Stimulated activated CD4-positive, alpha-beta T cell treated with anti-CD3 and anti-CD28 coated beads, Interleukin-2, amount 100 ng/mL, for 4 hours (primary cell): ENCODE results near the gene JMJD6.
"Not testable (repeated sequence)": the region's sequence is repeated elsewhere in the genome, so short reads cannot be mapped to it uniquely, and the experiment has no call there.

Source experiments
- DNase-seq: peaks from one replicate; pipeline ENCODE4 v3.0.0-alpha.2; 2020; ENCODE audit warnings: low read depth

The JMJD6 gene

GRCh38 chr17:76716146-76716838, 10.1 kb downstream of the JMJD6 start:
- no peak for DNase-seq

GRCh38 chr17:76715496-76715830, 10.9 kb downstream of the JMJD6 start:
- no peak for DNase-seq

GRCh38 chr17:76714822-76715495, 11.4 kb downstream of the JMJD6 start:
- DNase-seq, result peak; percentile 67

GRCh38 chr17:76714336-76714735, 12.1 kb downstream of the JMJD6 start:
- DNase-seq, result no peak

- no peak for DNase-seq
Measured at GRCh38 chr17:76713765-76714164, 12.6 kb downstream of the JMJD6 start.

GRCh38 chr17:76712321-76712720, 14.1 kb downstream of the JMJD6 start:
- not testable (repeated sequence) for DNase-seq

- DNase-seq, result peak; percentile 39
Measured at GRCh38 chr17:76710863-76711611, 15.4 kb downstream of the JMJD6 start, which contains the start of gene MXRA7. MXRA7 (minus strand) TSS chr17:76710965; CDS start chr17:76710946, 19 bp downstream.

- DNase-seq, result not testable (repeated sequence)
Measured at GRCh38 chr17:76709951-76710862, 16.2 kb downstream of the JMJD6 start.

GRCh38 chr17:76709077-76709950, 17.1 kb downstream of the JMJD6 start:
- DNase-seq, result no peak

- DNase-seq, result no peak
Measured at GRCh38 chr17:76707985-76708807, 18.2 kb downstream of the JMJD6 start.

GRCh38 chr17:76706817-76707216, 19.6 kb downstream of the JMJD6 start:
- DNase-seq, result no peak

GRCh38 chr17:76704805-76705204, 21.6 kb downstream of the JMJD6 start:
- DNase-seq, result no peak

- no peak for DNase-seq
Measured at GRCh38 chr17:76702941-76703637, 23.3 kb downstream of the JMJD6 start.

GRCh38 chr17:76702076-76702475, 24.3 kb downstream of the JMJD6 start:
- no peak for DNase-seq

GRCh38 chr17:76701471-76701967, 24.9 kb downstream of the JMJD6 start:
- no peak for DNase-seq

- no peak for DNase-seq
Measured at GRCh38 chr17:76700617-76701470, 25.6 kb downstream of the JMJD6 start.

GRCh38 chr17:76700270-76700616, 26.2 kb downstream of the JMJD6 start:
- no peak for DNase-seq

GRCh38 chr17:76698466-76698977, 27.9 kb downstream of the JMJD6 start:
- not testable (repeated sequence) for DNase-seq
